CD4-positive, alpha-beta memory T cell (primary cell): ENCODE measurements around the gene GMPR2. TPM values are rescaled to one million over a fixed set of nuclear protein-coding genes. Genes with fewer than 3 reads are reported as not detected.
A peak's percentile ranks its signal among the peaks of the same experiment; 100 is the strongest.

Experiments
- CTCF ChIA-PET: fragments of 350-600 bp; sonication (Branson Sonifier 250); formaldehyde crosslinking; loops from one replicate; lab custom pipeline; 2021; ENCODE audit warnings: inconsistent platforms; ENCODE audit not compliant: partially characterized antibody; lab: Charles Lee
- POLR2A ChIA-PET: fragments of 350-600 bp; sonication (Branson Sonifier 250); formaldehyde crosslinking; loops from one replicate; lab custom pipeline; 2021; ENCODE audit not compliant: partially characterized antibody; lab: Charles Lee
- DNase-seq, 5 donors: peaks; one replicate each; pipeline versions ENCODE4 v3.0.0 to v3.0.0-alpha.2; 2020 to 2022; ENCODE audit warnings: mixed read lengths in 1 of 5
- H3K27ac ChIP-seq: one replicate; pipeline ENCODE4 v1.7.0; 2013; ENCODE audit warnings: low read depth, low read length
- H3K27me3 ChIP-seq: 2 replicates; pipeline ENCODE4 v1.7.0; 2013; ENCODE audit warnings: mild to moderate bottlenecking, low read length, moderate library complexity; ENCODE audit not compliant: insufficient read depth
- H3K36me3 ChIP-seq: 2 replicates; pipeline ENCODE4 v1.7.0; 2013; ENCODE audit warnings: mild to moderate bottlenecking, low read length, moderate library complexity; ENCODE audit not compliant: insufficient read depth
- H3K4me1 ChIP-seq: 2 replicates; pipeline ENCODE4 v1.7.0; 2013; ENCODE audit warnings: mild to moderate bottlenecking, low read length, moderate library complexity; ENCODE audit not compliant: insufficient read depth
- H3K4me3 ChIP-seq, 2 donors: one replicate each; pipeline ENCODE4 v1.7.0; 2013; ENCODE audit warnings: low read length in 2 of 2, mild to moderate bottlenecking in 1 of 2
- H3K9me3 ChIP-seq, 2 donors: one replicate each; pipeline ENCODE4 v1.7.0; 2013; ENCODE audit warnings: low read length in 2 of 2, control low read depth in 1 of 2; ENCODE audit not compliant: control insufficient read depth in 1 of 2
- H3K27ac Mint-ChIP-seq, 7 donors: one replicate each; pipeline ENCODE4 v1.8.0; 2020 to 2021; ENCODE audit warnings: mixed read lengths in 7 of 7, mild to moderate bottlenecking in 6 of 7, inconsistent platforms in 3 of 7, moderate library complexity in 3 of 7
- H3K27me3 Mint-ChIP-seq, 2 donors: one replicate each; pipeline ENCODE4 v1.8.0; 2020 to 2021; ENCODE audit warnings: mixed read lengths in 2 of 2
- H3K36me3 Mint-ChIP-seq, 2 donors: one replicate each; pipeline ENCODE4 v1.8.0; 2020 to 2021; ENCODE audit warnings: mixed read lengths in 2 of 2, inconsistent platforms in 1 of 2, mild to moderate bottlenecking in 1 of 2
- H3K4me1 Mint-ChIP-seq, 4 donors: one replicate each; pipeline ENCODE4 v1.8.0; 2020 to 2021; ENCODE audit warnings: mixed read lengths in 4 of 4, mild to moderate bottlenecking in 1 of 4
- H3K4me3 Mint-ChIP-seq, 8 donors: one replicate each; pipeline ENCODE4 v1.8.0; 2020 to 2021; ENCODE audit warnings: mixed read lengths in 8 of 8, mild to moderate bottlenecking in 7 of 8, moderate library complexity in 6 of 8, inconsistent platforms in 3 of 8
- H3K9me3 Mint-ChIP-seq, 8 donors: one replicate each; pipeline ENCODE4 v1.8.0; 2020 to 2021; ENCODE audit warnings: mixed read lengths in 8 of 8, mild to moderate bottlenecking in 5 of 8, inconsistent platforms in 3 of 8, moderate library complexity in 1 of 8
- intact Hi-C: fragments of 100-400 bp; cut with micrococcal nuclease; formaldehyde crosslinking; loops from one replicate; pipeline ENCODE4 v1.15.1; 2023
- polyA plus RNA-seq, 2 donors: library from polyadenylated mRNA; unstranded; fragments of 300-500 nt; fragmentation: Illumina TruSeq; gene quantifications; one replicate each; pipeline ENCODE4 v1.2.3, GENCODE V29; 2021
- total RNA-seq, 2 experiments: library from RNA; stranded (reverse); gene quantifications; one replicate each; pipeline ENCODE4 v1.2.3, GENCODE V29; 2021

The GMPR2 gene
- total and polyA plus RNA-seq, 4 experiments from 2014 or later, result 91.0 to 116 (median 99.3) TPM

GRCh38 chr14:24246765-24247212 is 14.1 kb downstream of the GMPR2 start:
- Mint-ChIP-seq H3K4me3 (peak overlapping the region; percentile 70 to 94 (median 86)), H3K4me1 (peaks cover 27 to 62% (median 43%) of the 10 kb centered on the region in 4 donors), H3K27ac (peak overlapping the region; percentile 87 to 98 (median 97)), H3K9me3 (no peaks in the 10 kb centered on the region), H3K27me3 (no peaks in the 10 kb centered on the region), H3K36me3 (peaks cover 0 to 20% of the 10 kb centered on the region in 2 donors)
- no peaks in the 10 kb centered on the region for H3K9me3 ChIP-seq
- peak in 4 of 5 donors; percentile 35 to 52 (median 42) for DNase-seq
- H3K27me3 ChIP-seq, result no peaks in the 10 kb centered on the region
- intact Hi-C loops, result loop anchor here (1.0 kb wide), 1 partner anchor 25 kb away; the partner anchor contains the start of gene RABGGTA
- no peaks in the 10 kb centered on the region for H3K36me3 ChIP-seq
- H3K4me3 ChIP-seq, result peak overlapping the region in 1 of 2 donors; percentile 25
- POLR2A ChIA-PET, result interaction anchor here (0.6 to 10.0 kb wide), 20 partner anchors 10 to 195 kb away, joined by 3 to 171 read pairs (median 5); partner anchors contain the start of genes CBLN3, CHMP4A, DCAF11 and DHRS1
- CTCF ChIA-PET, result interaction anchor here (0.7 to 25.6 kb wide), 14 partner anchors 16 to 235 kb away, joined by 3 to 556 read pairs (median 4); partner anchors contain the start of genes ADCY4, CIDEB, DHRS1 and LTB4R
- H3K4me1 ChIP-seq, result peaks cover 33% of the 10 kb centered on the region
- peak overlapping the region; percentile 46 for H3K27ac ChIP-seq

GRCh38 chr14:24247422-24247821 is 14.7 kb downstream of the GMPR2 start:
- no peak overlapping the region for H3K4me3 ChIP-seq
- no peak for DNase-seq
- peaks cover 32% of the 10 kb centered on the region for H3K4me1 ChIP-seq
- H3K27me3 ChIP-seq, result no peaks in the 10 kb centered on the region
- H3K27ac ChIP-seq, result no peak overlapping the region
- H3K4me3 Mint-ChIP-seq, result peak overlapping the region; percentile 41 to 78 (median 72)
- H3K9me3 Mint-ChIP-seq, result no peaks in the 10 kb centered on the region
- ChIA-PET POLR2A (interaction anchor here (1.1 to 10.0 kb wide), 16 partner anchors 10 to 194 kb away, joined by 3 to 171 read pairs (median 6); partner anchors contain the start of genes CBLN3, CHMP4A, DHRS1 and EMC9), CTCF (interaction anchor here (0.7 to 25.6 kb wide), 11 partner anchors 16 to 234 kb away, joined by 3 to 556 read pairs (median 5); partner anchors contain the start of genes ADCY4, CIDEB, DHRS1 and LTB4R)
- H3K36me3 ChIP-seq, result no peaks in the 10 kb centered on the region
- H3K4me1 Mint-ChIP-seq, result peaks cover 27 to 56% (median 39%) of the 10 kb centered on the region in 4 donors
- intact Hi-C loops, result loop anchor here (1.0 kb wide), 1 partner anchor 24 kb away; the partner anchor contains the start of gene RABGGTA
- H3K27ac Mint-ChIP-seq, result peak overlapping the region; percentile 81 to 98 (median 97)
- H3K27me3 Mint-ChIP-seq, result no peaks in the 10 kb centered on the region
- H3K36me3 Mint-ChIP-seq, result peaks cover 0 to 15% of the 10 kb centered on the region in 2 donors
- H3K9me3 ChIP-seq, result no peaks in the 10 kb centered on the region

- no peaks in the 10 kb centered on the region for H3K27me3 ChIP-seq
- no peaks in the 10 kb centered on the region for H3K9me3 ChIP-seq
- intact Hi-C loops, result no loop called here
- Mint-ChIP-seq H3K36me3 (peaks cover 8 to 18% of the 10 kb centered on the region in 2 donors), H3K4me1 (peaks cover 20 to 40% (median 28%) of the 10 kb centered on the region in 4 donors), H3K27me3 (no peaks in the 10 kb centered on the region), H3K9me3 (no peaks in the 10 kb centered on the region), H3K4me3 (peak overlapping the region in 5 of 8 donors; percentile 4 to 70 (median 57)), H3K27ac (peak overlapping the region; percentile 16 to 87 (median 74))
- H3K4me1 ChIP-seq, result peaks cover 21% of the 10 kb centered on the region
- peaks cover 3% of the 10 kb centered on the region for H3K36me3 ChIP-seq
- no peak overlapping the region for H3K27ac ChIP-seq
- H3K4me3 ChIP-seq, result no peak overlapping the region
- no peak for DNase-seq
- POLR2A ChIA-PET, result interaction anchor here (1.3 kb wide), 1 partner anchor 21 kb away, joined by 4 read pairs; no protein-coding TSS in a partner anchor
- CTCF ChIA-PET, result interaction anchor here (0.9 to 25.6 kb wide), 5 partner anchors 21 to 182 kb away, joined by 3 to 556 read pairs (median 3); partner anchors contain the start of genes CIDEB, DHRS1, LTB4R and LTB4R2
Observed at GRCh38 chr14:24249230-24250021, 16.7 kb downstream of the GMPR2 start.

- peak overlapping the region; percentile 23 to 80 (median 74) for H3K27ac Mint-ChIP-seq
Observed at GRCh38 chr14:24250354-24250753, 17.6 kb downstream of the GMPR2 start.

GRCh38 chr14:24251880-24252288 is 19.2 kb downstream of the GMPR2 start:
- H3K36me3 Mint-ChIP-seq, result peaks cover 13 to 30% of the 10 kb centered on the region in 2 donors
- peaks cover 7% of the 10 kb centered on the region for H3K36me3 ChIP-seq
- no peak for DNase-seq
- no peaks in the 10 kb centered on the region for H3K27me3 ChIP-seq
- peak overlapping the region in 2 of 7 donors; percentile 7 to 30 for H3K27ac Mint-ChIP-seq
- intact Hi-C loops, result no loop called here
- H3K27me3 Mint-ChIP-seq, result no peaks in the 10 kb centered on the region
- H3K9me3 ChIP-seq, result no peaks in the 10 kb centered on the region
- no peaks in the 10 kb centered on the region for H3K9me3 Mint-ChIP-seq
- H3K4me1 Mint-ChIP-seq, result peaks cover 16 to 30% (median 24%) of the 10 kb centered on the region in 4 donors
- ChIA-PET CTCF (interaction anchor here (1.2 to 25.6 kb wide), 5 partner anchors 9 to 54 kb away, joined by 3 to 556 read pairs (median 4); partner anchors contain the start of genes CIDEB, DHRS1, LTB4R and LTB4R2), POLR2A (interaction anchor here (1.5 to 2.2 kb wide), 3 partner anchors 9 to 39 kb away, joined by 3 to 9 read pairs (median 5); partner anchors contain the start of genes CHMP4A and TINF2)
- no peak overlapping the region for H3K4me3 ChIP-seq
- H3K4me3 Mint-ChIP-seq, result no peak overlapping the region
- H3K4me1 ChIP-seq, result peaks cover 15% of the 10 kb centered on the region
- H3K27ac ChIP-seq, result no peak overlapping the region

More at GRCh38 chr14:24250354-24250753, 17.6 kb downstream of the GMPR2 start:
- DNase-seq, result no peak
- Mint-ChIP-seq H3K9me3 (no peaks in the 10 kb centered on the region), H3K4me3 (peak overlapping the region in 7 of 8 donors; percentile 44 to 74 (median 65)), H3K36me3 (peaks cover 8 to 27% of the 10 kb centered on the region in 2 donors), H3K27me3 (no peaks in the 10 kb centered on the region), H3K4me1 (peaks cover 19 to 33% (median 27%) of the 10 kb centered on the region in 4 donors)
- CTCF ChIA-PET, result interaction anchor here (4.3 to 25.6 kb wide), 2 partner anchors 7 to 55 kb away, joined by 25 to 556 read pairs; partner anchors contain the start of genes CIDEB, DHRS1, LTB4R and LTB4R2
- Histone ChIP-seq H3K4me3 (no peak overlapping the region), H3K4me1 (peaks cover 21% of the 10 kb centered on the region), H3K9me3 (no peaks in the 10 kb centered on the region), H3K36me3 (peaks cover 7% of the 10 kb centered on the region), H3K27me3 (no peaks in the 10 kb centered on the region), H3K27ac (no peak overlapping the region)
- intact Hi-C loops, result no loop called here
- POLR2A ChIA-PET, result interaction anchor here (0.9 to 1.7 kb wide), 7 partner anchors 8 to 181 kb away, joined by 3 to 8 read pairs (median 3); partner anchors contain the start of genes CIDEB, DCAF11, NRL and RABGGTA

- H3K4me3 Mint-ChIP-seq, result no peak overlapping the region
- Histone ChIP-seq H3K27me3 (no peaks in the 10 kb centered on the region), H3K4me3 (no peak overlapping the region), H3K27ac (no peak overlapping the region), H3K36me3 (peaks cover 7% of the 10 kb centered on the region), H3K4me1 (peaks cover 9% of the 10 kb centered on the region), H3K9me3 (no peaks in the 10 kb centered on the region)
- intact Hi-C loops, result no loop called here
- ChIA-PET POLR2A (interaction anchor here (1.5 to 2.2 kb wide), 4 partner anchors 9 to 39 kb away, joined by 3 to 9 read pairs (median 4); partner anchors contain the start of genes CHMP4A and TINF2), CTCF (interaction anchor here (1.2 to 25.6 kb wide), 4 partner anchors 9 to 53 kb away, joined by 3 to 556 read pairs (median 14); partner anchors contain the start of genes CIDEB, DHRS1, LTB4R and LTB4R2)
- no peak for DNase-seq
- no peak overlapping the region for H3K27ac Mint-ChIP-seq
- H3K9me3 Mint-ChIP-seq, result no peaks in the 10 kb centered on the region
- peaks cover 13 to 24% (median 19%) of the 10 kb centered on the region in 4 donors for H3K4me1 Mint-ChIP-seq
- no peaks in the 10 kb centered on the region for H3K27me3 Mint-ChIP-seq
- H3K36me3 Mint-ChIP-seq, result peaks cover 14 to 35% of the 10 kb centered on the region in 2 donors
Observed at GRCh38 chr14:24252289-24253124, 19.8 kb downstream of the GMPR2 start.
